A673 (cell line): ENCODE results near the gene CCR5. TPM values are rescaled to one million over a fixed set of nuclear protein-coding genes. Genes with fewer than 3 reads are reported as not detected.
A peak's percentile ranks its signal among the peaks of the same experiment; 100 is the strongest.

Experiments used
- BruUV-seq: library from RNA; stranded (reverse); fragments of 400-500 nt; replicated peaks from 2 replicates; lab custom pipeline; 2021; lab: Mats Ljungman, UMichigan
- CTCF ChIA-PET: fragments of 300-600 bp; sonication (Branson Sonifier 250); formaldehyde crosslinking; loops from one replicate; lab custom pipeline; 2022; ENCODE audit warnings: antibody characterized with exemption; lab: Charles Lee
- POLR2A ChIA-PET: fragments of 300-600 bp; sonication (Branson Sonifier 250); formaldehyde crosslinking; loops from one replicate; lab custom pipeline; 2022; ENCODE audit warnings: antibody characterized with exemption; ENCODE audit not compliant: low non-redundant PET; lab: Charles Lee
- DNase-seq: peaks from one replicate; pipeline ENCODE4 v3.0.0-alpha.2; 2015; ENCODE audit warnings: low spot score
- H3K27ac ChIP-seq: fragments of 200-600 bp; sonication (generic); 2 replicates; pipeline ENCODE4 v1.5.1; 2016; ENCODE audit warnings: mixed run types, low read depth, mild to moderate bottlenecking, mixed read lengths, antibody characterized with exemption, low read length; ENCODE audit not compliant: poor library complexity, severe bottlenecking
- H3K27me3 ChIP-seq: fragments of 200-600 bp; sonication (generic); replicated peaks from 2 replicates; pipeline ENCODE4 v1.6.1; 2017; ENCODE audit warnings: mixed run types, low read depth, mild to moderate bottlenecking, mixed read lengths, antibody characterized with exemption, low read length; ENCODE audit not compliant: insufficient read depth, poor library complexity
- H3K36me3 ChIP-seq: fragments of 200-600 bp; sonication (generic); 2 replicates; pipeline ENCODE4 v1.6.1; 2016; ENCODE audit warnings: mixed run types, mild to moderate bottlenecking, mixed read lengths, antibody characterized with exemption, low read length; ENCODE audit not compliant: insufficient read depth, poor library complexity, severe bottlenecking
- H3K4me1 ChIP-seq: fragments of 200-600 bp; sonication (generic); 2 replicates; pipeline ENCODE4 v1.6.1; 2017; ENCODE audit warnings: mixed run types, mild to moderate bottlenecking, mixed read lengths, antibody characterized with exemption, low read length; ENCODE audit not compliant: insufficient read depth, poor library complexity, severe bottlenecking
- H3K4me3 ChIP-seq: fragments of 200-600 bp; sonication (generic); 2 replicates; pipeline ENCODE4 v1.5.1; 2016; ENCODE audit warnings: low read depth, mixed run types, mild to moderate bottlenecking, mixed read lengths, low read length; ENCODE audit not compliant: poor library complexity, severe bottlenecking
- H3K9me3 ChIP-seq: fragments of 200-600 bp; sonication (generic); 2 replicates; pipeline ENCODE4 v1.6.1; 2016; ENCODE audit warnings: mixed run types, low read depth, mild to moderate bottlenecking, mixed read lengths, antibody characterized with exemption, low read length; ENCODE audit not compliant: poor library complexity, severe bottlenecking
- CTCF ChIP-seq: fragments of 300-800, 200-600 bp; sonication (generic); conservative IDR thresholded peaks from 2 replicates; pipeline ENCODE4 v1.5.1; 2017; ENCODE audit warnings: low read depth, mild to moderate bottlenecking, antibody characterized with exemption, low read length, moderate library complexity, mixed read lengths
- EZH2 ChIP-seq: fragments of 200-600 bp; sonication (generic); IDR thresholded peaks from 2 replicates; pipeline ENCODE4 v1.6.1; 2017; ENCODE audit warnings: borderline replicate concordance, low read depth, mild to moderate bottlenecking, mixed read lengths, antibody characterized with exemption, low read length; ENCODE audit not compliant: poor library complexity, severe bottlenecking
- intact Hi-C: fragments of 100-400 bp; cut with micrococcal nuclease; formaldehyde crosslinking; loops from one replicate; pipeline ENCODE4 v1.10.0; 2022; ENCODE audit not compliant: unreplicated experiment
- total RNA-seq: library from RNA; stranded (reverse); gene quantifications from 2 replicates; pipeline ENCODE4 v1.2.3, GENCODE V29; 2021

Gene CCR5
- total RNA-seq, 1 experiment from 2014 or later = not detected

- H3K27ac ChIP-seq = no peak overlapping the region
- TF ChIP-seq EZH2 (no peak), CTCF (no peak)
- H3K4me1 ChIP-seq = peaks cover 6% of the 10 kb centered on the region
- H3K27me3 ChIP-seq = no peaks in the 10 kb centered on the region
- no TSS peak for BruUV-seq
- H3K9me3 ChIP-seq = no peaks in the 10 kb centered on the region
- H3K4me3 ChIP-seq = no peak overlapping the region
- H3K36me3 ChIP-seq = no peaks in the 10 kb centered on the region
- intact Hi-C loops = no loop called here
- CTCF ChIA-PET = no interaction called here
- DNase-seq = peak; percentile 36
- POLR2A ChIA-PET = no interaction called here
Observed at GRCh38 chr3:46361408-46362283, 9.1 kb upstream of the CCR5 start.

GRCh38 chr3:46365041-46365440, 5.7 kb upstream of the CCR5 start:
- no peak for DNase-seq
- CTCF ChIA-PET = no interaction called here
- H3K9me3 ChIP-seq = no peaks in the 10 kb centered on the region
- no peak for TF ChIP-seq EZH2
- TF ChIP-seq CTCF = no peak
- H3K27ac ChIP-seq = no peak overlapping the region
- intact Hi-C loops = no loop called here
- BruUV-seq = no TSS peak
- POLR2A ChIA-PET = no interaction called here
- peaks cover 6% of the 10 kb centered on the region for H3K27me3 ChIP-seq
- no peaks in the 10 kb centered on the region for H3K36me3 ChIP-seq
- no peak overlapping the region for H3K4me3 ChIP-seq
- peaks cover 2% of the 10 kb centered on the region for H3K4me1 ChIP-seq

- Histone ChIP-seq H3K9me3 (no peaks in the 10 kb centered on the region), H3K36me3 (no peaks in the 10 kb centered on the region), H3K4me3 (no peak overlapping the region), H3K27ac (no peak overlapping the region), H3K4me1 (no peaks in the 10 kb centered on the region), H3K27me3 (peaks cover 11% of the 10 kb centered on the region)
- no peak for TF ChIP-seq CTCF
- intact Hi-C loops = no loop called here
- ChIA-PET POLR2A (no interaction called here), CTCF (no interaction called here)
- no TSS peak for BruUV-seq
- no peak for DNase-seq
Observed at GRCh38 chr3:46365737-46366524, 4.8 kb upstream of the CCR5 start.
